K562 (cell line): Measurements from ENCODE around the gene C1orf198.

Experiments used
- FOXK2 ChIP-seq, 2 experiments: fragments of 450-650 bp; IDR thresholded peaks in 1 of 2; conservative IDR thresholded peaks in 1 of 2; 2 replicates each; pipeline ENCODE4 v1.6.1; 2016; ENCODE audit warnings: low read depth in 2 of 2, mild to moderate bottlenecking in 1 of 2
- ZNF764 ChIP-seq: fragments of 250-450 bp; sonication (Bioruptor Pico); IDR thresholded peaks from 2 replicates; pipeline ENCODE4 v1.4.0; 2020; ENCODE audit warnings: low read depth, mild to moderate bottlenecking, moderate library complexity

- no peak for TF ChIP-seq ZNF764 (CRISPR knock-in tag)
- no peak for TF ChIP-seq FOXK2 (conservative IDR thresholded peaks at IDR 0.05 in 1 of 2, IDR thresholded peaks at IDR 0.05 in 1 of 2; ENCODE audit: low read depth in 2 of 2)
These were observed 9.0 kb upstream of the C1orf198 start for GRCh38 chr1:230877146-230877923.
